GM12875 (cell line): Measurements from ENCODE around the gene RBM22.

Experiments used
- H3K4me3 ChIP-seq: one replicate; pipeline ENCODE4 v1.5.1; 2011; ENCODE audit warnings: low read depth, low read length, control low read depth
- CTCF ChIP-seq: IDR thresholded peaks from 2 replicates; pipeline ENCODE4 v1.5.1; 2011; ENCODE audit warnings: low read depth, mild to moderate bottlenecking, control low read depth, inconsistent platforms, low read length, moderate library complexity, borderline replicate concordance; ENCODE audit not compliant: insufficient read depth

Gene RBM22

DNA sequence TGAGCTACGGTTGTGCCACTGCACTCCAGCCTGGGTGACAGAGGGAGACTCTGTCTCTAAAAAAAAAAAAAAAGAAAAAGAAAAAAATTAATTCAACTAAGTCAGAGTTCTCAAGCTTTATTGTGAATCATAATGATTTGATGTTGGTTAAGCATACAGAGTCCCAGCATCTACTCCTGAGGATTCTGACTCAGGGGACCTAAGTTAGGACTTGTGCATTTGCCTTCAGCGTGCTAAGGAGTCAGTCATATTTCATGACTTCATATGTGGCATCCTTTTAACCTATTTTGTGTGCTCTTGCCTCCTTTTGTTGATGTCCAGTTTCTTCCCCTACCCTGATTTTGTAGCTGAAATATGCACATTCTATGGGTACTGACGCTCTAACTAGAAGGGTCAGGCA, 36.9 kb downstream of the RBM22 start:
- no peak overlapping the region for H3K4me3 ChIP-seq
- no peak for TF ChIP-seq CTCF

- no peak overlapping the region for H3K4me3 ChIP-seq
- TF ChIP-seq CTCF = no peak
These were observed 37.9 kb downstream of the RBM22 start for GRCh38 chr5:150662731-150663516.

GRCh38 chr5:150661821-150662596, 38.9 kb downstream of the RBM22 start:
- no peak for TF ChIP-seq CTCF
- H3K4me3 ChIP-seq = no peak overlapping the region

GRCh38 chr5:150661086-150661485, 39.8 kb downstream of the RBM22 start, which contains the start of gene MYOZ3:
TSS of gene MYOZ3 (plus strand) at chr5:150661251. CDS start at chr5:150662942, 1,691 bp downstream.
- TF ChIP-seq CTCF = no peak
- H3K4me3 ChIP-seq = no peak within 1 kb of the TSS

- no peak overlapping the region for H3K4me3 ChIP-seq
- TF ChIP-seq CTCF = no peak
These were observed 40.6 kb downstream of the RBM22 start for GRCh38 chr5:150660108-150660831.

GRCh38 chr5:150659360-150660107, 41.3 kb downstream of the RBM22 start:
- H3K4me3 ChIP-seq = no peak overlapping the region
- TF ChIP-seq CTCF = no peak
